K562 (cell line): ENCODE data around the gene SLC22A23. TPM values are rescaled to one million over a fixed set of nuclear protein-coding genes. Genes with fewer than 3 reads are reported as not detected.
A peak's percentile ranks its signal among the peaks of the same experiment; 100 is the strongest.

Source experiments
- BHLHE40 ChIP-seq: IDR thresholded peaks from 2 replicates; pipeline ENCODE4 v1.6.1; 2011; ENCODE audit warnings: low read length, improper control_type of control experiment
- CAMTA2 ChIP-seq: fragments of 250-450 bp; sonication (Bioruptor Pico); conservative IDR thresholded peaks from 2 replicates; pipeline ENCODE4 v1.5.1; 2022
- ERF ChIP-seq: fragments of 450-650 bp; formaldehyde crosslinking; IDR thresholded peaks from 2 replicates; pipeline ENCODE4 v1.4.0; 2020; ENCODE audit warnings: mild to moderate bottlenecking, mixed read lengths
- ID3 ChIP-seq, 2 experiments: fragments of 250-450 bp in 1 of 2; fragments of 450-650 bp in 1 of 2; sonication (Bioruptor Pico) in 1 of 2; IDR thresholded peaks; 2 replicates each; pipeline versions ENCODE4 v1.6.1 to v1.8.0; 2016 to 2021; ENCODE audit warnings: mild to moderate bottlenecking in 2 of 2, moderate library complexity in 2 of 2, missing compliant biosample characterization in 1 of 2, missing genetic modification characterization in 1 of 2
- KDM4B ChIP-seq, 2 experiments: fragments of 450-650 bp in 1 of 2; sonication (generic) in 1 of 2; IDR thresholded peaks; 2 replicates each; pipeline ENCODE4 v1.6.1; 2016 to 2017; ENCODE audit warnings: borderline replicate concordance in 2 of 2, antibody characterized with exemption in 1 of 2, low read depth in 1 of 2, mild to moderate bottlenecking in 1 of 2
- NONO ChIP-seq, 2 experiments: fragments of 200-400 bp in 1 of 2; fragments of 450-650 bp in 1 of 2; formaldehyde crosslinking in 1 of 2; IDR thresholded peaks; 2 replicates each; pipeline ENCODE4 v1.6.1; 2017; ENCODE audit warnings: low read depth in 2 of 2, mild to moderate bottlenecking in 2 of 2, moderate library complexity in 2 of 2, low read length in 1 of 2
- RBFOX2 ChIP-seq: fragments of 200-400 bp; formaldehyde crosslinking; IDR thresholded peaks from 2 replicates; pipeline ENCODE4 v1.6.1; 2017; ENCODE audit warnings: low read depth, mild to moderate bottlenecking, low read length, moderate library complexity
- U2AF2 ChIP-seq: fragments of 200-400 bp; formaldehyde crosslinking; optimal IDR thresholded peaks from 2 replicates; pipeline ENCODE3; 2017; ENCODE audit warnings: low read depth, mild to moderate bottlenecking, low read length
- ZNF133 ChIP-seq: fragments of 250-450 bp; sonication (Bioruptor Pico); IDR thresholded peaks from 2 replicates; pipeline ENCODE4 v1.4.0; 2020; ENCODE audit warnings: mild to moderate bottlenecking
- polyA plus RNA-seq, 8 experiments: library from polyadenylated mRNA; depleted of rRNA in 4 of 8; stranded (reverse) in 5 of 8; unstranded in 3 of 8; fragments of >200 nt; fragmentation: Nextera tagmentation in 2 of 8; fragmentation: Illumina TruSeq in 1 of 8; extraction: Ambion mirVana in 2 of 8; extraction: Trizol in 1 of 8; gene quantifications; 2 replicates each; pipeline versions ENCODE4 v1.2.1 to v1.2.3, GENCODE V29; 2011 to 2014; ENCODE audit warnings: inconsistent platforms in 1 of 8, missing spikeins in 1 of 8
- total RNA-seq, 7 experiments: library from RNA; depleted of rRNA in 6 of 7; stranded (reverse); fragments of >200 nt in 6 of 7; fragmentation: Illumina TruSeq in 2 of 7; extraction: Trizol in 2 of 7; gene quantifications; 2 replicates each; pipeline versions ENCODE4 v1.2.1 to v1.2.3, GENCODE V29; 2011 to 2021; ENCODE audit warnings: low replicate concordance in 1 of 7
- TF ChIP-seq, protein P1 (sequence below): fragments of 200-800 bp; sonication (Bioruptor generic); IDR thresholded peaks from 2 replicates; pipeline ENCODE4 v1.6.1; 2017; ENCODE audit warnings: missing genetic modification characterization, missing compliant biosample characterization
- TF ChIP-seq, protein P2 (sequence below): sonication (generic); formaldehyde crosslinking; IDR thresholded peaks from 2 replicates; pipeline ENCODE4 v1.8.1; 2023; ENCODE audit warnings: mild to moderate bottlenecking, missing genetic modification reagents, moderate library complexity

The SLC22A23 gene
- total and polyA plus RNA-seq, 9 of the 15 experiments (the other 6 are each of a cell fraction or from before 2014, with no cell fraction given), result 0.30 to 8.7 (median 2.5) TPM

GRCh38 chr6:3456898-3457709 is at the start of gene SLC22A23 (continued):
- TF ChIP-seq KDM4B (IDR thresholded peaks at IDR 0.05; ENCODE audit: borderline replicate concordance in 2 of 2, low read depth in 1 of 2), result no peak
- TF ChIP-seq CAMTA2 (CRISPR knock-in tag), result no peak
- peak; percentile 62 for TF ChIP-seq RBFOX2
- no peak for TF ChIP-seq ID3 (CRISPR knock-in tag; IDR thresholded peaks at IDR 0.05)
- 0 out of 2 replicates have a peak, but pooled peaks have one; percentile 28 for TF ChIP-seq ID3 (tag; IDR thresholded peaks at IDR 0.05)
- peak; percentile 50 for TF ChIP-seq BHLHE40
- TF ChIP-seq, protein P1, sequence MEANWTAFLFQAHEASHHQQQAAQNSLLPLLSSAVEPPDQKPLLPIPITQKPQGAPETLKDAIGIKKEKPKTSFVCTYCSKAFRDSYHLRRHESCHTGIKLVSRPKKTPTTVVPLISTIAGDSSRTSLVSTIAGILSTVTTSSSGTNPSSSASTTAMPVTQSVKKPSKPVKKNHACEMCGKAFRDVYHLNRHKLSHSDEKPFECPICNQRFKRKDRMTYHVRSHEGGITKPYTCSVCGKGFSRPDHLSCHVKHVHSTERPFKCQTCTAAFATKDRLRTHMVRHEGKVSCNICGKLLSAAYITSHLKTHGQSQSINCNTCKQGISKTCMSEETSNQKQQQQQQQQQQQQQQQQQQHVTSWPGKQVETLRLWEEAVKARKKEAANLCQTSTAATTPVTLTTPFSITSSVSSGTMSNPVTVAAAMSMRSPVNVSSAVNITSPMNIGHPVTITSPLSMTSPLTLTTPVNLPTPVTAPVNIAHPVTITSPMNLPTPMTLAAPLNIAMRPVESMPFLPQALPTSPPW (CRISPR knock-in tag), result peak; percentile 100
- TF ChIP-seq ERF (CRISPR knock-in tag), result no peak
- TF ChIP-seq, protein P2, sequence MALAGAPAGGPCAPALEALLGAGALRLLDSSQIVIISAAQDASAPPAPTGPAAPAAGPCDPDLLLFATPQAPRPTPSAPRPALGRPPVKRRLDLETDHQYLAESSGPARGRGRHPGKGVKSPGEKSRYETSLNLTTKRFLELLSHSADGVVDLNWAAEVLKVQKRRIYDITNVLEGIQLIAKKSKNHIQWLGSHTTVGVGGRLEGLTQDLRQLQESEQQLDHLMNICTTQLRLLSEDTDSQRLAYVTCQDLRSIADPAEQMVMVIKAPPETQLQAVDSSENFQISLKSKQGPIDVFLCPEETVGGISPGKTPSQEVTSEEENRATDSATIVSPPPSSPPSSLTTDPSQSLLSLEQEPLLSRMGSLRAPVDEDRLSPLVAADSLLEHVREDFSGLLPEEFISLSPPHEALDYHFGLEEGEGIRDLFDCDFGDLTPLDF (CRISPR knock-in tag), result no peak
- TF ChIP-seq NONO (IDR thresholded peaks at IDR 0.05; ENCODE audit: low read depth in 2 of 2, low read length in 1 of 2), result 0 out of 4 replicates have a peak, but pooled peaks of 1 of the 2 experiments have one; percentile 26
- no peak for TF ChIP-seq U2AF2
- TF ChIP-seq ZNF133, result no peak
